IgD-negative memory B cell (primary cell): ENCODE measurements around the gene SKP2. TPM values are rescaled to one million over a fixed set of nuclear protein-coding genes. Genes with fewer than 3 reads are reported as not detected.

Experiments used
- polyA plus RNA-seq: library from polyadenylated mRNA; unstranded; fragments of 300-500 nt; fragmentation: Illumina TruSeq; gene quantifications from one replicate; pipeline ENCODE4 v1.2.3, GENCODE V29; 2021

Gene SKP2
- polyA plus RNA-seq, 1 donor from 2014 or later, result 17.3 TPM

Other genes with a start within 250 kb of the SKP2 start
- not detected for gene CAPSL, start 213.5 kb upstream of the SKP2 start, polyA plus RNA-seq
- not detected for gene UGT3A1, start 160.7 kb upstream of the SKP2 start, polyA plus RNA-seq
- gene UGT3A2, start 85.2 kb upstream of the SKP2 start, polyA plus RNA-seq, result not detected
- gene LMBRD2, start 224 bp upstream of the SKP2 start, polyA plus RNA-seq, result 2.5 TPM
- gene NADK2, start 89.8 kb downstream of the SKP2 start, polyA plus RNA-seq, result 4.1 TPM
- gene RANBP3L, start 149.8 kb downstream of the SKP2 start, polyA plus RNA-seq, result not detected